CD4-positive, alpha-beta T cell treated with Interleukin-17A for 1 hour (primary cell): Measurements from ENCODE around the gene TP53BP2.
"Not testable (repeated sequence)": the region's sequence is repeated elsewhere in the genome, so short reads cannot be mapped to it uniquely, and the experiment has no call there.

ENCODE experiments used
- DNase-seq: peaks from one replicate; pipeline ENCODE4 v3.0.0-alpha.2; 2020

The TP53BP2 gene

GRCh38 chr1:223827193-223827663, 18.5 kb downstream of the TP53BP2 start:
- no peak for DNase-seq

GRCh38 chr1:223825767-223826748, 19.7 kb downstream of the TP53BP2 start:
- DNase-seq, result no peak

GRCh38 chr1:223824712-223825111, 21.0 kb downstream of the TP53BP2 start:
- DNase-seq, result no peak

- DNase-seq, result no peak
Measured at GRCh38 chr1:223824287-223824686, 21.5 kb downstream of the TP53BP2 start.

- no peak for DNase-seq
Measured at GRCh38 chr1:223820971-223821370, 24.8 kb downstream of the TP53BP2 start.

- no peak for DNase-seq
Measured at GRCh38 chr1:223820515-223820858, 25.3 kb downstream of the TP53BP2 start.

GRCh38 chr1:223819730-223820514, 25.8 kb downstream of the TP53BP2 start:
- DNase-seq, result no peak

- not testable (repeated sequence) for DNase-seq
Measured at GRCh38 chr1:223817265-223817664, 28.5 kb downstream of the TP53BP2 start.

GRCh38 chr1:223815865-223816264, 29.9 kb downstream of the TP53BP2 start:
- DNase-seq, result no peak

GRCh38 chr1:223815020-223815853, 30.5 kb downstream of the TP53BP2 start:
- no peak for DNase-seq

- DNase-seq, result no peak
Measured at GRCh38 chr1:223813645-223814044, 32.1 kb downstream of the TP53BP2 start.

GRCh38 chr1:223811634-223812101, 34.1 kb downstream of the TP53BP2 start:
- peak; percentile 62 for DNase-seq

GRCh38 chr1:223810586-223810985, 35.2 kb downstream of the TP53BP2 start:
- no peak for DNase-seq

- not testable (repeated sequence) for DNase-seq
Measured at GRCh38 chr1:223809905-223810304, 35.8 kb downstream of the TP53BP2 start.

- DNase-seq, result no peak
Measured at GRCh38 chr1:223803211-223803610, 42.5 kb downstream of the TP53BP2 start.

GRCh38 chr1:223802602-223803001, 43.1 kb downstream of the TP53BP2 start:
- DNase-seq, result no peak

- no peak for DNase-seq
Measured at GRCh38 chr1:223802032-223802431, 43.7 kb downstream of the TP53BP2 start.

GRCh38 chr1:223796210-223796609, 49.5 kb downstream of the TP53BP2 start:
- no peak for DNase-seq

- DNase-seq, result no peak
Measured at GRCh38 chr1:223794136-223794880, 51.4 kb downstream of the TP53BP2 start.

GRCh38 chr1:223793716-223794115, 52.0 kb downstream of the TP53BP2 start:
- no peak for DNase-seq

GRCh38 chr1:223792046-223792445, 53.7 kb downstream of the TP53BP2 start:
- no peak for DNase-seq
